Stimulated activated naive CD8-positive, alpha-beta T cell treated with anti-CD3 and anti-CD28 coated beads, Interleukin-15, Interleukin-2, amounts not matched to agents 100 U/mL and 50 U/mL, for 24 hours (primary cell): ENCODE results near the gene CNTN5.
"Not testable (repeated sequence)": the region's sequence is repeated elsewhere in the genome, so short reads cannot be mapped to it uniquely, and the experiment has no call there.

Source experiments
- ATAC-seq: fragments of 150-1000 bp; cut with Tn5 transposase; one replicate; pipeline ENCODE4 v1.10.0; 2021
- DNase-seq: peaks from one replicate; pipeline ENCODE4 v3.0.0; 2021

The CNTN5 gene

DNA sequence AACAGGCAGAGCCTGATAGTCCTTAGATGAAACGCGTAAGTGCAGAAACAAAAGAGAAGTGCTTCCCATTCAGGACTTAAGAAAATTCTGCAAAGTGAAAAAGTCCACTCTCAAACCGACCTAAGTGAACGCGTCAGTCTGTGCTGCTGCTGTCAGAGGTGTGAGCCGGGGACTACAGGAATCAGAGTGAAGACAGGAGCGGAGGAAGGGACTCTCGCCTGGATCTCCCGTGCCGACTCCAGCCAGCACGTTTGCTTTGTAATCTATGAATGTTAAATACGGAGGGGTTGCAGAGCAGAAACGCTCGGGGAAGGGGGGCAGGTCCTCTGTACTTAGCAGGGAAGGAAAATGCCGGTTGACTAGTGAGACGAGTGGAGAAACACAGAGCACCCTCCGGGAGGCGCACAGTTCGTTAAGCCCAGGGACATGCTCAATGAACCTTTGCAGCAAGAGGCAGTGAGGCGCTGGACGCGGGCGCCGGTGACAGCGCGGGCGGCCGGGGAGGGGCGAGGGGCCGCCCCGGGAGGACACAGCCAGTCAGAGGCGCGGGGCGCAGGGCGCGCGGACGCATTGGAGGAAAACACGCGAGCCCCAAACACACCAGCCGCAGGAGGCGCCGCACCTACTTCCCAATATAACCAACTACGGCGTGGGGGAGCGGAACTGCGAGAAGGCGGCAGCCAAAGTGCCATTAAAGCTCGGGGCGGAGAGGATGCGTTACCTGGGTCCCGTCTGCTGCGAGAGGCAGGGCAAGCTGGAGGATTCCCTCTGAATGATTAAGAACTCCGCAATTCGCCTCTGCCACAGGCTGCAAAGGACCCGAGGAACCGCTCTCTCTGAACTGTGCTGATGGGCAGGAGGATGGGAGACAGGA is at the start of gene CNTN5:
Gene CNTN5 (plus strand): TSS at position 598 of the 874 bp plus-strand sequence.
- peak; percentile 19 for DNase-seq

DNA sequence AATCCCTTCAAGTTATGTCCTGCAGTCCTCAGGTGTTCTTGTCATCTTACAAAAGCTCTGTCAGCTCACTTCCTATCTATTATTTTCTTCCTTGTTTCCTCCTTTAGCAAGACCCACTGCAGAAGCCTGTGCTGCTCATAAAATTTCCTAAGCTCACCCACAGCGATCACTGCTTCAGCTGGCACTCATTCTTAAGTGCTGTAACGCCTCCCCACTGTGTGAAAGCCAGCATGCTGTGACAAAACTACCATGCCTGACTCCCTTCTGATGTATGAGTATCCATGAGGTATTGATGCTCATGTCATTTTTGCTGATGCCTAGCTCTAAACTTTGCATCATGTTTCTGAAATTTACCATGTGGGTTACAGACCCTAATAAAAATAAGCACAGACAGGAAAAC is 41.5 kb upstream of the CNTN5 start:
- ATAC-seq: no peak
- DNase-seq: no peak

More for the DNA sequence above, at the start of gene CNTN5:
- peak; percentile 52 for ATAC-seq

DNA sequence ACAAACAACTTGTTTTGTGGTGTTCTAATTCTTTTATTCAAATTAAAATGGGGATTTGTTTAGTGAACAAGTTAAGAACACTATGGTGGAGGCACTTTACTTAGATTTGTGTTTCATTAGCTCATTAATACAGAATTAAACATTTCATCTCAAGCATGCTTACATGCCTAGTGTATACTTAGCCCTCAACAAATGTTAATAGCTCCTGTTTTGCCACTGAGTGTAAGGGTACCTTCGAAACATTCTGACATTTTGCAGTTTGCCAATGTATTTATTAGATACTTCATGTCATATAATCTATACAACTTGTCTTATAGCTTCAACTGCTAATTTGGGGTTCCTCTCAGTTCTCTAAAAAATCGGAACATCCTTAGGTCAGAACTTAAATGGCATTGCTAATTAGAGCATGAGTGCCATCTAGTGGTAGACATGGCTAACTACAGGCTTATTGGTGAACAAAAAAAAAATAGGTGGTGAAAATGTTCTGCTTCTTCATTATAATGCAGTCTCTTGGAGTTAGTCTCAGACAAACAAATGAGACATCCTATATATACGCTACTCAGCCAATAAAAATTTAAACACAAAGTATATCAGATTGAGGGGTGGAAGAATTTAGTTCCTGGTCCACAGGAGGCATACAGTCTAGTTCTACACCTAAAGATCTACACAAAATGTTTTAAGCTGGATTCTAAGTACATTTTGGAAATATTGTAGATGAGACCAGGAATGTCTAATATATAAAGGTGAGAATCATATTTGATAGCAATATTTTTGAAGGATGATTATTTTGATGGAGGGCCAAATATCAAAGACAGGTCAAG is 4.9 kb upstream of the CNTN5 start:
- ATAC-seq (peak; percentile 40), DNase-seq (no peak)

DNA sequence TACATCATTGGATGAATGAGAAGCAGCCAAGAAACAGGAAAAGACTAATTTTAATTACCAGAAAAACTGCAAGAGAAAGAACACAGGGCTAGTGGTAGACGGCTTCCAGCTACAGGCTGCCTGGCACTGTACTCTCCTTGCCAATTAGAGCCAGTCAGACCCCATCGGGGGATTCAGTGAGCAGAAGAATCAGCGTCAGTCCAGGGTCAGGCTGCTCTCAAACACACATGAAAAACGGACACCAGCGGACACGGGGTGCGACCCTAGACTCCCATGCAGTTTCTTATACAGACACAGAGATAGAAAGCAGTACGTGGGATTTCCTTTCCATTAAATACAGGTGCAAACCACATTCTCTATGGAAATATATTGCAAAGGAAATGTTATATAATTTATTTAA is 1.1 kb upstream of the CNTN5 start:
- ATAC-seq: no peak

DNA sequence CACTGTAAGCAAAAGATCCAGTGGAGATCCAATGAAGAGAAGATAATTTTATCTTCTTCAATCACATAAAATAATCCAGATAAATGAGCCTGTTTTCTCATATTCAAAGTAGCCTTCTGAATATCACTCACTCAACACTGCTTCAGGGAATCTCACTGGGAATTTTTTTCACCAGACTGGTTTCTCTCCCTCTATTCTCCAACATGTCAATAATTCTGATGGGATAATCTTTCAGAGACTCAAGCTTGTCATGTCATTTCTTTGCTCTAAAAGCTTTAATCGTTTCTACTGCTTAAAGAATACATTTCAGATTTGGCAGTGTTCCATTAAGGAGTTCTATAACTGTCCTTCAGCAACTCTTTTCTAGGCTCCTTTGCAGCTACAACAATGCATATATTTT is 16.3 kb downstream of the CNTN5 start:
- DNase-seq (no peak), ATAC-seq (no peak)

More for the DNA sequence above, 1.1 kb upstream of the CNTN5 start:
- no peak for DNase-seq

DNA sequence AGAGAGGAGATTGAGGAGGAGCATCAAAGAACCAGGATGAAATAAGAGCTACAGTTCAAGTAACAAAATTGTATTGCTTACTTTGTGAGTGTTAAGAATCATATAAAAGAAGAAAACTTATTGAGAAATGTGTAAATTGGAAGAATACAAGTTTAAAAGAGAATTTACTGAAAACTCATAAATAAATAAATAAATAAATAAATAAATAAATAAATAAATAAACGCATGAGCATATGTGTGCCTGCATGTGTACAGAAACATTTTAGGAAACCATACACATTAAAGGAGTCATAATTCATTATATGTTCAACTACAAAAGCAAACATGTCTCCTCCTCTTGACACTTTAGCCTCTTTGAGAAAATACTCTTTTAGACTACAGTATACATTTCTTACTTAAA is 42.6 kb downstream of the CNTN5 start:
- no peak for DNase-seq
- ATAC-seq: no peak

DNA sequence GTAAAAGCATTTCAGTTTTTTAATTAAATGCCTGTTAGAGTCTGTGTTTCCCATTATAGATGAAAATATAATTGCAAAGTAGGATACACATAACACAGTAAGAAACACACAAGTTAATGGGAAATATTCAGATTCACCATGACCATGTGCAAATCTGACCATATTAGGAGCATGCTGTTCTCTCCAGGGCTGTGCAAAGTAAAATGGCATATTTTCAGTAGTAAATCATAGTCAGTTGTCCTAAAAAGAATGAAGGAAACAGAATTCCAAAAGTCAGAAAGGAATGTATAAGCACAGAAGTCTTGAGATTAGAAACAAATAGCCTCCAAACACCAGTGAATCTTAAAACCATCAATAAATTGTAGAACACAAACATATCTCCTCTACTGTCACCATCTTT is 44.4 kb downstream of the CNTN5 start:
- ATAC-seq (no peak), DNase-seq (no peak)

DNA sequence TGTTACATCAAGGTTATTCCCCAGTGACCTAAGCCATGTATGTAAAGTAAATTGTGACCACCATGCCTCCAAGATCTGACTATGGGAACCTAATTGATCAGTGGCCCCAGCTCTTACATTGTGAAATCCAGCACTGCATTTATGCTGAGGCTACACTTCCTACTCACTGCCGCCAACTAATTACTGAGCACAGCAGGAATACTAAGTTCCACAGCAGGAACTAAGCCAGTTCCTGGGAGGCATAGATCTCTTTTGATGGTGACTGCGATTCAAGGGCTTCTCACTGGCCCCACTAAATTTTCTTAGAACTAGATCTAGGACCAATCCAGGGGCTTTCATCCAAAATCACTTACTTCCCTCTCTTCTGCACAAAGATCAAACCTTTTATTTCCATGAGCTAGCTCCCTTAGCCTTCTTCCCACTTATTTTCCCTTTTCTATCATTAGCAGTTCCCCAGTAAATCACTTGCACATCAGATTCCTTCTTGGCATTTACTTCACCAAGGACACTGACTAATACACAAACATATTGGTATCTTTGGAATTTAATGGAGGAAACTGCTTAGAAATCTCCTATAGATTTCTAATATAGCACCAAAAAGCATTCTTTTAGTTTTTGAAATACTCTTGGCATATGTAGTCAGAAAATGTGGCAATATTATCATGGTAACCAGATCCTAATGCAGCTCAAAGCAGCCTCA is 46.0 kb downstream of the CNTN5 start:
- ATAC-seq (no peak), DNase-seq (no peak)

DNA sequence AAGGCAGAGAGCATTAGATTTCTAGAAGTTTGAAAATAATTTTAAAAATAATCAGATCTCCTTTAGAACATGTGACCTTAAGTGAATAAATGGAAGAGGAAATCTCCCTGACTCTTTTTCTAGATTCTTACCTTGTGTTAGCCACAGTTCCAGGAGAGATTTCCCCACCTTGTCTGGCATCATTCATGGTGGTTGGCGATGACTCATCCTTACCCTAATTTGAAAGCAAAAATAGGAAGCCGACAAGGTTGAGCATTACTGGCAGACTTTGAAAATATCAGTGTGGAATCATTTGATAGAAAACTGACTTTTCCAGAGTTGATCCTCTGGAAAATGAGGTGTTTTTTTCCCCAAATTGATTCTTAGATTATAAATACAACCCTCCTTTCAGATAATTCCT is 48.1 kb downstream of the CNTN5 start:
- DNase-seq: no peak
- no peak for ATAC-seq

DNA sequence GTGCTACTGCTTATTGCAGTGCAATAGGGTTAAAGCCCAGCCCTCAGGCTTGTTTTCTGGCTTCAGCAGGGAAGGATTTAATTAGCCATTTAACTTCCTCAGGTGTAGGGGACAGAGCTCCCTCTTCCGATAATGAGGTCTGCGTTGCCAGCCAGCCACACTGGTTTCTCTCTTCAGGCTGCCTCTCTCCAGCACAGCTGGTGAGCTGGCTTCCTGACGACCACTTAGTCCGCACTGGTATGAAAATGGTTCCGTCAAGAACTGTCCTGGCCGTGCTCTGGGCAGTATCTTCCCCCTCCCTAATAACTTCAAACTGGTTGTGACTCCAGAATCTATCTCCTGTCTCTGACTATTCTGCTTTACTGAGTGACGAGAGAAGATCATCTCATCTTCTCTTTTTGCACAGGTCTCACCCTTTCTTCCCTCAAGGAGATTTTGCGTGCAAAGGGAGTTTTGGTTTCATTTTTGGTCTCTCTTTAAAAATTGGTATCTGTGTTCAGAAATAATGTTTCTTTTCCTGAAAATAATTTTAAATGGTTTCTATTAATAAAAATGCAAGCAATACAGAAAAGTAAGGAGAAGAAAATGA is 49.2 kb downstream of the CNTN5 start:
- no peak for ATAC-seq
- DNase-seq: no peak

DNA sequence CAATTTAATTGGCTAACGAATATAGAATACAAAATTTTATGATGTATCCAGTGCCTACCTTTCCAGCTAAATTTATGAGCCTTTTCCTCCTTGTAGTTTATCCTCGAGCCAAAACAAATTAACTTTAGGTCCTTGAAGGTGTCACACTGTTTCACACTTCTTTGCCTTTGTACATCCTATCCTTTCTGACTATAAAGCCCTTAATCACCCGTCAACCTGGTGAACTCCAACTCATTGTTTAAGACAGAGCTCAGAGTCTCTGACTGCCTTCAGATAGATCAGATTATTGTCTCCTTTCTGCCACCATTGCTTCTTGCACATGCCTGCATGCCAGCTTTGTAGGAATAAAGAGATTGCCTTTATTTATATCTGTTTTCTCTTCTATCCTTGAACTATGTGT is 58.8 kb downstream of the CNTN5 start:
- no peak for ATAC-seq
- DNase-seq: no peak

DNA sequence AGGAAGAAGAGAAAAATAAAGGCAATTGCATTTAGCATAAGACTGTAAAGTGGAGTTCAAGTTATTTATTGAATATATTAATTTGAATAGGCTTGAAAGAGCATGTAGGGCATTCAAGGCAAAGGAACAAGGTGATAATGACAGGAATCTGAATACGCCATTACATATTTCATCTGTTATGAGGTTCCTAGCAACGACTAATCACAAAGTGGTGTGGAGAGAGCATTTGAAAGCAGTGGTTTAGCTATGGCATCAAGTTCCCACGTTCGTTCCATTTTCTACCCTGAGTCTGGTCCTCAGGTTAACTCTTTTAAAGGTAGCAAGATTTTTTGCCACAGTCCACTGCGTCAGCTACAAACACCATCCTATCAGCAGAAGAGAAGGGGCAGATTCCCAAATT is 59.4 kb downstream of the CNTN5 start:
- ATAC-seq: no peak

DNA sequence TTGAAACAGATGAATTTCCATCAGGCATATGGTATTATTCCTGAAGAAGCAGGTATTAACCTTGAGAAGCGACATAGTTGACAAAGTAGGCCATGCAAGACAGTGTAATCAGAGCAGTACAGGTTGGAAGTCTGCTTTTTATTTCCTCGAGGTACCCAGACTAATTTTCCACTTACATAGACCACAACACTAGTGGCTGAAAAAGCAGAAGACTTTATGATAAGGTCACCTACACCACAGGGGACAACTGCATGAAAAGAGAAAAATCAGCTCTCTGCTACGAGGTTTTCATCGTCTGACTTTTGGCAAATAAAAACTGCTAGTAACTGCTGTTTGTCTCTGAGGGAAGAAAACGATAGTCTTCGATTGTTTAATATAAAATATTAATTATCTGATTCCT is 77.5 kb downstream of the CNTN5 start:
- DNase-seq (no peak), ATAC-seq (no peak)

More for the DNA sequence above, 59.4 kb downstream of the CNTN5 start:
- DNase-seq: no peak

DNA sequence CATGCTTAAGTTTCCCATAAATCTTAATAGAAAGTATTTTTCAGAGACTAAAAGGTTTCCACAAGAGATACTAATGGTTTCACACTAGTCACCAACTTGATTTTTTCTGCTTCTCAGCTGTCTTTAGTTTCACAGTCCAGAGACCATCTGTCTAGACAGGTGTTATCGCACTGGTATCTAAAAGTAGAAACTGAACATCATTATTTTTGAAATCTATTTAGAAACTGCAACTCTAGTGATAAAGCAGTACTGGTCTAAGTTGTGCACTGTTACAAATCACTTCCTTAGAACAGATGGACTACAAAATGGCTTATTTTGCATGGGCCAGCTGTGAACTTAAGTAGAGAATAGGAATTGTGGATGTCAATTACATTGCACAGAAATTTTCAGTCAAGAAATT is 78.0 kb downstream of the CNTN5 start:
- DNase-seq: no peak
- no peak for ATAC-seq

DNA sequence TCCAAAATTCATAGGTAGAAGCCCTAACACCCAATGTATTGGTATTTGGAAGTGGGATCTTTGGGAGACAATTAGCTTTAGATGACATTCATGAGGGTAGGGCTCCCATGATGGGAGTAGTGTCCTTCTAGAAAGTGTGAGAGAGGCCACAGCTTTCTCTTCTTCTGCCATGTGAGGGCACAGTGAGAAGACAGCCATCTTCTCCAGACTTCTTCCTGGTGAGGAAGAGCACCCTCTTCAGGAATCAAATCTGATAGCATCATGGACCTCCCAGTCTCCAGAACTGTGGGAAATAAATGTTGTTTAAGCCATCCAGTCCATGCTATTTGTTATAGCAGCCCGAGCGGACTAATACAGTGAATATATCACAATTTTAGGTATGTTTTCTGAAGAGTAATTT is 96.9 kb downstream of the CNTN5 start:
- no peak for ATAC-seq
- no peak for DNase-seq

DNA sequence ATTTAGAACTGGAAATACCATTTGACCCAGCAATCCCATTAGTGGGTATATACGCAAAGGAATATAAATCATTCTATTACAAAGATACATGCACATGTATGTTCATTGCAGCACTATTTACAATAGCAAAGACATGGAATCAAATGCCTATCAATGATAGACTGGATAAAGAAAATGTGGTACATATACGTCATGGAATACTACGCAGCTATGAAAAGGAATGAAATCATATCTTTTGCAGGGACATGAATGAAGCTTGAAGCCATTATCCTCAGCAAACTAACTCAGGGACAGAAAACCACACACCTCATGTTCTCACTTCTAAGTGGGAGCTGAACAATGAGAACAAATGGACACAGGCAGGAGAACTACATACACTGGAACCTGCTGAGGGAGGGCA is 113.1 kb downstream of the CNTN5 start:
- DNase-seq, ATAC-seq: not testable (repeated sequence)

DNA sequence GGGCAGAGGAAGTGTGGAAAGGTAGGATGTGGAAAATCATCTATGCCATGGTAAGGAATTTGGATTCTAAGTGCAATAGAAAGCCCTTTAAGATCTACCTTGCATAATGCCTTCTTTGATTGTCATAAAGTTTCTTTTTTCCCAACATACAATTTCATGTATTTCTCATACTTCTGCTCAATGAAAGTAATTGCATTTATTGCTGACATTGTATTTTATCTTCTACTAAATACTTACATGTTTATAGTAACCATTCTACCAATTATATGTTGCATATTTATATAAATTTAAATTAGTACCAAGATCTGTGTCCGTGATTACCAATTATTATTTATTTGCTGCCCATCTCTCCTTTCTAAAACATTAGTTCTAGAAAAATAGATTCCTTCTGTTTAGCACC is 114.8 kb downstream of the CNTN5 start:
- no peak for ATAC-seq
- DNase-seq: no peak

DNA sequence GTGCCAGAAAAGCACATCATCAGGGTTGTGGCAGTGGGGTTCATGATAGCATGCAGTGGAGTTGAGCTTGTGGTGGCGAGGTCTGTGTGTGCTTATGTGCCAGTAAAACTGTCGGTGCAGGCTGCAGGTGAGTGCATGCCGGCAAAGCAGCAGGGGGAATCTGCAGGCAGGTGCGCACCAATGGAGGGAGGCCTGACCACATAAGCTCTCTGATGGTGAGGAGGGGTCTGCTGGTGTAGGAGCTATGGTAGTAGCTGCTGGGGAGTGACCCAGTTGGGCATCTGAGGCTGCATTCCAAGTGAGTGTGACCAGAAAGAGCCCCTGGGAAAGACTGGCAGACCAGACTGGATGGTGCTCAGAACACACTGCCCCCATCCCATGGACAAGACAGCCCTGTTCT is 121.5 kb downstream of the CNTN5 start:
- no peak for ATAC-seq
- no peak for DNase-seq

DNA sequence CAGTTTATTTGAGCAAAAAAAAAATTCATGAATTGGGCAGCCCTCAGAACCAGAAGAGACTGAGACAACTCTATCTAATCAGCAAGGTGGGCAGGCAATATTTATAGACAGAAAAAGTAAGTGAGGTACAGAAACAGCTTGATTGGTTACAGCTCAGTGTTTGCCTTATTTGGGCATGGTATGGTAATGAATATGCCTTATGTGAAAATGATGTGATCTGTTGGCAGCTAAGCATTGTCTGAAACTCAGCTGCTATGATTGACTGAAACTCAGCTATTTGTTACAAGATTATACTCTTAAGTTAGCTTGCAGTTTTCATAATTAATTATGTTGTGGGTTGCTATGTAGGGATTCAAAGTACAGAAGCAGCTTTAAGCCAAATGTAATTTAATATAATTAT is 127.6 kb downstream of the CNTN5 start:
- ATAC-seq (no peak), DNase-seq (no peak)

DNA sequence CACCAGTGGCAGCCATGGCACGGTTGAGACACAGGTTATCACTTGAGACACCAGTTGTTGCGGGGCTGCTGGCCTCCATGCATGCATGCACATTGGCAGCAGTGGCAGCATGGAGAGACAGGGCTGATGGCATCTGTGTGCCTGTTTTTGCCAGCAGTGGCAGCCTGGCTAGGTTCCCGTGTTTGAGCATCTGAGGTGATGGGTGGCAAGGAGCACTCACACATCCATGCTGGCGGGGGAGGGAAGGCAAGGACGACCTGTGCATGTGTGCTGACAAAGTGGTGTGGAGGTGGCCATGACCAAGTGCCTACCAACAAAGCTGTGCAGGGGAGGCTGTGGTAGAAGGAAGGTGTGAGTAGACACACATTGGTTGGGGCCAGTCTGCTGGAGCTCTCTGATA is 133.5 kb downstream of the CNTN5 start:
- no peak for DNase-seq
- no peak for ATAC-seq

DNA sequence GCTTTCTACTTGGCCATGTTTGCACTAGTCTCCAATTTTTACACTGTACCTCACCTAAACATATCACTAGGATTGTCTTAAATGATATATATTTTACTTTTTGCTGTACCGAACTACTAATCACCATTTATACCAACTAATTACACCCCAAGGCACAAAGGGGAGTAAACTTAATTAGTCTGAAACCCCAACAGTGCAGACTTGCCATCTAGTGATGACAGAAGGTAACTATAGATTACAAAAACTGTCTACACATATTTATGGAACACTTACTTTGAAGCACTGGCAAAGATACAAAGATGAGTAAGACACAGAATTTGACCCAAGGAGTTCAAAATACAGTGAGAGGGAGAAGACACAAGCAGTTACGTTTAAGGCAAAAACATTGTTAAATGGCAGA is 139.7 kb downstream of the CNTN5 start:
- ATAC-seq (no peak), DNase-seq (no peak)

DNA sequence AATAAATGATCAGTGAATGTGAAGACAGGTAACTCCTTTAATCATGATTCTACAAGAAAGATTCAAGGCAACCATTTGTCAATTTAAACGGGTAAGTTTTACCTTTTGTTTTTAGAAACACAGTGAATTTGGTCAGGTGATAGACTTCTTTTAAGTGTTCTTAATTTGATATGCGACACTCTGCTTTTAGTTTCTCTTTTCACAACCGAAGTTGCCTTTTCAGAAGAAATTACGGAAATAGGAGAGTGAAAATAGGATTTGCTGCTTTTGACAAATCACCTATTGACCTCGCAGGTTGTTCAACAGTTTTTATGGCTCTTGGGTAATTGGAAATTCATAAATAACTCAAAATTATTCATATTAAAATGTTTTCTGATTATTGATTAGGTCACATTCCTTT is 142.1 kb downstream of the CNTN5 start:
- ATAC-seq (no peak), DNase-seq (no peak)
